Activated CD4-positive, alpha-beta memory T cell treated with anti-CD3 and anti-CD28 coated beads for 36 hours (primary cell): ENCODE data around the gene LHFPL3. TPM values are rescaled to one million over a fixed set of nuclear protein-coding genes. Genes with fewer than 3 reads are reported as not detected.
A peak's percentile ranks its signal among the peaks of the same experiment; 100 is the strongest.
"Not testable (repeated sequence)": the region's sequence is repeated elsewhere in the genome, so short reads cannot be mapped to it uniquely, and the experiment has no call there.

Experiments
- CTCF ChIA-PET: fragments of 350-600 bp; sonication (Branson Sonifier 250); formaldehyde crosslinking; loops from one replicate; lab custom pipeline; 2021; ENCODE audit warnings: antibody characterized with exemption, inconsistent platforms; lab: Charles Lee
- POLR2A ChIA-PET: fragments of 350-600 bp; sonication (Branson Sonifier 250); formaldehyde crosslinking; loops from one replicate; lab custom pipeline; 2021; ENCODE audit warnings: antibody characterized with exemption; lab: Charles Lee
- DNase-seq: peaks from one replicate; pipeline ENCODE4 v3.0.0-alpha.2; 2020
- H3K27ac Mint-ChIP-seq: one replicate; pipeline ENCODE4 v1.8.0; 2021; ENCODE audit warnings: mixed read lengths
- H3K27me3 Mint-ChIP-seq: one replicate; pipeline ENCODE4 v1.8.0; 2021; ENCODE audit warnings: mixed read lengths
- H3K36me3 Mint-ChIP-seq: one replicate; pipeline ENCODE4 v1.8.0; 2021; ENCODE audit warnings: mixed read lengths
- H3K4me1 Mint-ChIP-seq: one replicate; pipeline ENCODE4 v1.8.0; 2021; ENCODE audit warnings: low read depth, mixed read lengths
- H3K4me3 Mint-ChIP-seq: one replicate; pipeline ENCODE4 v1.8.0; 2021; ENCODE audit warnings: mild to moderate bottlenecking, mixed read lengths
- H3K9me3 Mint-ChIP-seq: one replicate; pipeline ENCODE4 v1.8.0; 2021; ENCODE audit warnings: mixed read lengths
- intact Hi-C: fragments of 100-400 bp; cut with micrococcal nuclease; formaldehyde crosslinking; loops from one replicate; pipeline ENCODE4 v1.15.1; 2023
- total RNA-seq, 2 experiments: library from RNA; stranded (reverse); gene quantifications; one replicate each; pipeline ENCODE4 v1.2.3, GENCODE V29; 2021

LHFPL3 gene
- total RNA-seq, 2 experiments from 2014 or later, result not detected

DNA sequence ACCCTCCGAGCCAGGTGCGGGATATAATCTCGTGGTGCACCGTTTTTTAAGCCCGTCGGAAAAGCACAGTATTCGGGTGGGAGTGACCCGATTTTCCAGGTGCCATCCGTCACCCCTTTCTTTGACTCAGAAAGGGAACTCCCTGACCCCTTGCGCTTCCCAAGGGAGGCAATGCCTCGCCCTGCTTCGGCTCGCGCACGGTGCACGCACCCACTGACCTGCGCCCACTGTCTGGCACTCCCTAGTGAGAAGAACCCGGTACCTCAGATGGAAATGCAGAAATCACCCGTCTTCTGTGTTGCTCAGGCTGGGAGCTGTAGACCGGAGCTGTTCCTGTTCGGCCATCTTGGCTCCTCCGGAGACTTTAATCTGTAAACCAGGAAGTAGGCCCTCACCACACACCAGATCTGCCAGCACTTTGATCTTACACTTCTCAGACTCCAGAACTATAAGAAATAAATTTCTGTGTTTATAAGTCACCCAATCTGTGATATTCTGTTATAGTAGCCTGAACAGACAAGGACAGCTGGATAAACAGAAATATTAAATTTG, 235.0 kb downstream of the LHFPL3 start:
- H3K27ac Mint-ChIP-seq, H3K36me3 Mint-ChIP-seq, H3K27me3 Mint-ChIP-seq, DNase-seq, H3K9me3 Mint-ChIP-seq, intact Hi-C loops, H3K4me3 Mint-ChIP-seq, H3K4me1 Mint-ChIP-seq, CTCF ChIA-PET, POLR2A ChIA-PET: not testable (repeated sequence)

DNA sequence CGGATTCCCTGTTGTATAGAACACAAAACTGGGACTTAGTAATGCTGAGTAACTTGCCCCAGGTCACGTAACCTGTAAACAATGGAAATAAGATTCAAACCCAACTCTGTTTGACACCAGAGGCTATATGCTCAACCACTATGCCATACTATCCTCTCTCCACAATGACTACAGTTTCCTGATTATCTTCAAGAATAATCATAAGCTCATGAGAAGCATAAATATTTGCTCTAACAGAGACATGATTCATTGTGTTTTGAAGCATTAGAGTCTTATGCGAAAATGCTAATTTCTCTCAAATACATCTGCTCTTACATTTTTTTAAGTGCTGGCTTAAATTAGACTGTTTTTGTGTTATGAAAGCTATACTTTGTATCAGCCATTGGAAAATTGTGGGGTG, 241.3 kb downstream of the LHFPL3 start:
- no peak overlapping the region for H3K27ac Mint-ChIP-seq
- no peaks in the 10 kb centered on the region for H3K27me3 Mint-ChIP-seq
- CTCF ChIA-PET, result no interaction called here
- DNase-seq, result no peak
- H3K9me3 Mint-ChIP-seq, result no peaks in the 10 kb centered on the region
- H3K4me3 Mint-ChIP-seq, result no peak overlapping the region
- intact Hi-C loops, result no loop called here
- no peaks in the 10 kb centered on the region for H3K36me3 Mint-ChIP-seq
- H3K4me1 Mint-ChIP-seq, result no peaks in the 10 kb centered on the region
- POLR2A ChIA-PET, result no interaction called here

DNA sequence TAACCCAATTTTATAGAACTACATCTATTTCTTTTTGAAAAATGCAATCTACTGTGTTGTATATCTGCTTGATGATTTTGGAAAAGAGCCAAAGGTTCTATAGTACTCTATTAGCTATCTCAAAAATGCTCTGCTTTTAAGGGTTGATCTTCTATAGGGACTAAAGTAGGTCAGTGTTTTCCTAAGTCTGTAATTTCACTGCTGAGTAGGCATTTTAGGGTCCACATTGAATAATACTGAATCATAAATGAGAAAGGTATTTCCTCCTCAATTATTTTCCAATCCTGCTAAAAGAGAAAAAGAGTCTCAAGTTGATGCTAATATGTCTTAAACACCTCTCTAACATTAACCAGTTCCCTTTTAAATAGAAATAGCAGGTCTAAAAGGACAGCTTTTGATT, 244.2 kb downstream of the LHFPL3 start:
- DNase-seq, result no peak
- H3K36me3 Mint-ChIP-seq, result no peaks in the 10 kb centered on the region
- POLR2A ChIA-PET, result no interaction called here
- intact Hi-C loops, result no loop called here
- H3K4me3 Mint-ChIP-seq, result no peak overlapping the region
- no peaks in the 10 kb centered on the region for H3K27me3 Mint-ChIP-seq
- CTCF ChIA-PET, result no interaction called here
- no peaks in the 10 kb centered on the region for H3K9me3 Mint-ChIP-seq
- H3K27ac Mint-ChIP-seq, result no peak overlapping the region
- no peaks in the 10 kb centered on the region for H3K4me1 Mint-ChIP-seq

DNA sequence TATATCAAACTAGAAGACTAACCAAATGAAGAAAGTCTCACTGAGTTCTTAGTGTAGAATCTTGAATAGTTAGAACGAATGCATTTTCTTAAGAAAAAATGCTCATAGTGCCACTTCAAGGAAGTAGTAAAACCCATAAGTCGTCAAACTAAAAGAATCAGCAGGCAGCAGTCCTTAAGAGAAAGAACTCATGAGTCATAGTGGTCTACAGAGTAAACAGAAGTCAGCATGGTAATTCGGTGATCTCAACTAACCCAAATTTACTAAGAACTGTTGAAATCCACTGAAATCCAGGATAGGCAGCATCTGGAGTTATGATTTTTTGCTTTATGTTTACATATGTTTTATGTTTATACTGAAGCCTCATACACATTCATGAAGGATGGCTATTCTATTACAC, 256.2 kb downstream of the LHFPL3 start:
- Mint-ChIP-seq H3K4me3 (no peak overlapping the region), H3K27ac (no peak overlapping the region), H3K27me3 (no peaks in the 10 kb centered on the region), H3K36me3 (no peaks in the 10 kb centered on the region), H3K9me3 (no peaks in the 10 kb centered on the region), H3K4me1 (no peaks in the 10 kb centered on the region)
- CTCF ChIA-PET, result no interaction called here
- no peak for DNase-seq
- intact Hi-C loops, result no loop called here
- POLR2A ChIA-PET, result no interaction called here

DNA sequence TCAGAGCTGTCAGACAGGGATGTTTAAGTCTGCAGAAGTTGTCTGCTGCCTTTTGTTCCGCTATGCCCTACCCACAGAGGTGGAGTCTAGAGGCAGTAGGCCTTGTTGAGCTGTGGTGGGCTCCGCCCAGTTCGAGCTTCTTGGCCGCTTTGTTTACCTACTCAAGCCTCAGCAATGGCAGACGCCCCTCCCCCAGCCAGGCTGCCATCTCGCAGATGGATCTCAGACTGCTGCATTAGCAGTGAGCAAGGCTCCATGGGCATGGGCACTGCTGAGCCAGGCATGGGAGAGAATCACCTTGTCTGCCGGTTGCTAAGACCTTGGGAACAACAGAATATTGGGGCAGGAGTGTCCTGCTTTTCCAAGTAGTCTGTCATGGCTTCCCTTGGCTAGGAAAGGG, 267.2 kb downstream of the LHFPL3 start:
- H3K27ac Mint-ChIP-seq, CTCF ChIA-PET, H3K36me3 Mint-ChIP-seq, intact Hi-C loops, H3K9me3 Mint-ChIP-seq, H3K27me3 Mint-ChIP-seq, DNase-seq, H3K4me1 Mint-ChIP-seq, POLR2A ChIA-PET, H3K4me3 Mint-ChIP-seq: not testable (repeated sequence)

DNA sequence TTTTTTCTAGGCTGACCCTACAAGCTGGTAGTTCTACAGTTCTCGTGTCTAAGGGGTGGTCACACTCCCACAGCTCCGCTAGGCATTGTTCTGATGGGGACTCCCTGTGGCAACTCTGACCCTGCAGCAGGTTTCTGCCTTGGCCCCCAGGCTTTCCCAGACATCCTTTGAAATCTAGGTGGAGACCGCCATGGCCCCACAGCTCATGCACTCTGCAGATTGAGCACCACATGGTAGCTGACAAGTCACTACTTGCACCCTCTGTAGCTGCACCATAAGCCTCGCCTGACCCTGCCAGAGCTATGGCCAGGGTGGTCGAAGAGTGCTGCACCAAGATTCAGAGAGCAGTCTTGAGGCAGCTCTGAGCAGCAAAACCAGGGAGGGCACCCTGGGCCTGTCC, 275.6 kb downstream of the LHFPL3 start:
- no peak for DNase-seq
- intact Hi-C loops, result no loop called here
- ChIA-PET CTCF (no interaction called here), POLR2A (no interaction called here)
- H3K4me1 Mint-ChIP-seq, result no peaks in the 10 kb centered on the region
- no peaks in the 10 kb centered on the region for H3K9me3 Mint-ChIP-seq
- H3K27ac Mint-ChIP-seq, result no peak overlapping the region
- H3K4me3 Mint-ChIP-seq, result no peak overlapping the region
- no peaks in the 10 kb centered on the region for H3K27me3 Mint-ChIP-seq
- H3K36me3 Mint-ChIP-seq, result no peaks in the 10 kb centered on the region

DNA sequence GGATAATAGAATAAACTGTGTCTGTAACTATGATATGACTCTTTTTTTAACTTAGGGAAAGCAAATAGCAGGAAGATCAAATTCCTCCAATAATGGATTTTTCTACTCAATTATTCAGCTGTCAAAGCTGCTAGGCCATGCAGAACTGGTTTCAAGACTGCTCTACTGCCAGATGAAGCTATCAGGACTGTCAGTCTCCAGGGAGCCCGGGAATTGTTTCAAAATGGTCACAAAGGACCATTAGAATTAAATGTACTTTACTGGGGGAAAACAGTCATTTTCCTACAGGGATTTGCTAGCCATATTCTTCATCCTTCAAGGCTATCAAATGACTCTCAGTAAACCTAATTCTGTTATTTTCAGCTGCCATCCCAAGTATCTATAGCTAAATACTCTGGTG, 276.3 kb downstream of the LHFPL3 start:
- no peaks in the 10 kb centered on the region for H3K9me3 Mint-ChIP-seq
- no peak overlapping the region for H3K4me3 Mint-ChIP-seq
- POLR2A ChIA-PET, result no interaction called here
- intact Hi-C loops, result no loop called here
- CTCF ChIA-PET, result no interaction called here
- no peaks in the 10 kb centered on the region for H3K4me1 Mint-ChIP-seq
- H3K36me3 Mint-ChIP-seq, result no peaks in the 10 kb centered on the region
- H3K27ac Mint-ChIP-seq, result no peak overlapping the region
- H3K27me3 Mint-ChIP-seq, result no peaks in the 10 kb centered on the region
- no peak for DNase-seq

DNA sequence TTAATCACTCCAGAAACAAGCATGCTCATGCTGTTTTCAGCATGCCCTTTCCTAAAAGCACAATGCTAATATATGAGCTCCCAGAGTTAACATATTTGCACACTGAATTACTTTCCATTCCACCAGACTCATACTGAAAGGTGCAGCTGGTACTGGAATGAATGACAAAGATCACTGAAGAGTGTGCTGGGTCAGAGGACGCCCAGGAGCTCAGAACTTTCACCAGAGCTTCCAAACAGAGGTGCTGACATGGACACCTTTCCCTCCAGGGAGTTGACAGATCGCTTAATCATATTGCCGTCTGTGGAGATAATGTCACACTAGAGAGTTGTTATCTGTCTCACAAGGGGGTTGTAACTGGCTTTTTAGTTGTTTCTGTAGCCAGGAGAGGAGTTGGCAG, 292.9 kb downstream of the LHFPL3 start:
- Mint-ChIP-seq H3K27ac (no peak overlapping the region), H3K4me1 (no peaks in the 10 kb centered on the region), H3K4me3 (no peak overlapping the region), H3K27me3 (peaks cover 1% of the 10 kb centered on the region), H3K36me3 (no peaks in the 10 kb centered on the region), H3K9me3 (no peaks in the 10 kb centered on the region)
- POLR2A ChIA-PET, result no interaction called here
- intact Hi-C loops, result no loop called here
- CTCF ChIA-PET, result no interaction called here
- no peak for DNase-seq

DNA sequence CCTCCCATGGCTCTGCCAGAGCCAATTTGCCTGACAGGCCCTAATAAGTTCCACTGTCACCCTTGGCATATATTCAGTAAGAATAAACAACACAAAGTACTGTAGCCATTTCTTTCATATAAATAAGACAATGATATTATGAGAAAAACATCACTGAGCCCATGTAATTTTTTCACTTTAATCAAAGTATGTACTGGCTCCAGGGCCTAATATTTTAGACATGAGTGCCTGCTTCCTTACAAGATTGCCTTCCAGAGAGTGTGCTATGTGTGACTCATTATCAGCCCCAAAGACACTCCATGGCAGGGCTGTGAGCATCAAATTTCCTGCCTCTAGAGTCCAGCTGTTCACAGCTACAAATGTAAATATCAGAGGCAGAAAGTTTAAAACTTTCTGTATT, 297.6 kb downstream of the LHFPL3 start:
- intact Hi-C loops, result no loop called here
- H3K36me3 Mint-ChIP-seq, result no peaks in the 10 kb centered on the region
- POLR2A ChIA-PET, result no interaction called here
- no peak overlapping the region for H3K4me3 Mint-ChIP-seq
- H3K4me1 Mint-ChIP-seq, result no peaks in the 10 kb centered on the region
- no peak for DNase-seq
- peaks cover 3% of the 10 kb centered on the region for H3K27me3 Mint-ChIP-seq
- H3K27ac Mint-ChIP-seq, result no peak overlapping the region
- no peaks in the 10 kb centered on the region for H3K9me3 Mint-ChIP-seq
- CTCF ChIA-PET, result no interaction called here

DNA sequence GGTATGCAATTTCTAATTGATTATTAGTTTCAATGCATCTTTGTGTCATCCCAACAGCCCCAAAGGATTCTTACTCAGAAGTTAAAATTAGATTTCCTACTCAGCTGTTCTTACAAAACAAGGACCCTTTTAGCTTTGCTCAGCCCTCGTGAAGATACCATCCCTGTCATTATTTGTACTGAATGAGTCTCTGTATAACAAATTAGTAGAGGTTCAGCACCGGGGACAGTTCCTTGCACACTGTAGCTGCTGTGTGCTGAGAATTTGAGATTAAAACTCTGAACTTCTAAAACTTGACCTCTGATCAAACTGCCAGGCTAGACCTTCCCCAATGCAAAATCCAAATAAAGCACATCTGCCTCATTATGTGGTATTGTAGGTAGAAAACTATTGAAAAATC, 299.1 kb downstream of the LHFPL3 start:
- ChIA-PET POLR2A (no interaction called here), CTCF (no interaction called here)
- Mint-ChIP-seq H3K4me3 (no peak overlapping the region), H3K27ac (no peak overlapping the region), H3K4me1 (no peaks in the 10 kb centered on the region), H3K9me3 (no peaks in the 10 kb centered on the region), H3K27me3 (peaks cover 6% of the 10 kb centered on the region), H3K36me3 (no peaks in the 10 kb centered on the region)
- intact Hi-C loops, result no loop called here
- DNase-seq, result peak; percentile 17

DNA sequence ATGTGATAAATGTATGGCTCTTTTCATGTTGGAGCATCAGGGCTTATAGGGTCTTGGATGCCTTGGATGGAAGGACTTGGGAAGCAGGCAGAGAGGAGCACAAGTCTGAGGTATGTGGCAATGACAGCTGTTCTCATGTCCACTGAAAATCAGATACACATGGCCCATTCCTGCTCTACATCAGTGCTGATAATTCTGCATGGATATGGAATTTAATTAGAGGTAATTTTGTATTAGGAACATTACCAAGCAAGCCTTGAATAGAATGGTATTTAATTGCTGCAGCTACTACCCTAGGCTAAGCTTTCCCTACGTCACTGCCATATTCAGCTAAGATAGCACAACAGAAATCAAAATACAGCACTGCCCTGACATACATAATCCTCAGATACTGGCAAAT, 299.6 kb downstream of the LHFPL3 start:
- ChIA-PET POLR2A (no interaction called here), CTCF (no interaction called here)
- no peak overlapping the region for H3K4me3 Mint-ChIP-seq
- no peak overlapping the region for H3K27ac Mint-ChIP-seq
- peaks cover 6% of the 10 kb centered on the region for H3K27me3 Mint-ChIP-seq
- intact Hi-C loops, result no loop called here
- H3K9me3 Mint-ChIP-seq, result no peaks in the 10 kb centered on the region
- no peaks in the 10 kb centered on the region for H3K36me3 Mint-ChIP-seq
- DNase-seq, result no peak
- no peaks in the 10 kb centered on the region for H3K4me1 Mint-ChIP-seq

DNA sequence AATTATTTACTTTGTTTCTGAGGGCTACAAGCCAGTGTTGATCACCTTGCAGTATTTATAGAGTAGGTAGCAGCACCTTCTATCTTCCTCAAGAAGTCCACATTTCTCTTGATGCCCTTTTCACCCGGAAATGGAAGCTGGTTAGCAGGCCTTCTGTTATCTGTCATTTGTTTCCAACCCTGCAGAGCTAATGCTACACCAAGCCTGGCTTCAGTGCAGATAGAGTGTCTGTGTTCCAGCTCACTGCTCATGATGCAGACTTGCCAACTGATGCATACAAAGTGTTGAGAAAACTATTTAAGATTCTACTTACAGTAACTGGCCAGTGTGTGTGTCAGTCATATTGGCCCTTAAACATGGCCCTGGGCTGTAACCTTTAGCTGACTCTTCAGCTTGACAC, 301.0 kb downstream of the LHFPL3 start:
- Mint-ChIP-seq H3K27ac (no peak overlapping the region), H3K9me3 (no peaks in the 10 kb centered on the region), H3K27me3 (peaks cover 6% of the 10 kb centered on the region), H3K4me1 (no peaks in the 10 kb centered on the region), H3K36me3 (no peaks in the 10 kb centered on the region), H3K4me3 (no peak overlapping the region)
- ChIA-PET POLR2A (no interaction called here), CTCF (no interaction called here)
- DNase-seq, result no peak
- intact Hi-C loops, result no loop called here

DNA sequence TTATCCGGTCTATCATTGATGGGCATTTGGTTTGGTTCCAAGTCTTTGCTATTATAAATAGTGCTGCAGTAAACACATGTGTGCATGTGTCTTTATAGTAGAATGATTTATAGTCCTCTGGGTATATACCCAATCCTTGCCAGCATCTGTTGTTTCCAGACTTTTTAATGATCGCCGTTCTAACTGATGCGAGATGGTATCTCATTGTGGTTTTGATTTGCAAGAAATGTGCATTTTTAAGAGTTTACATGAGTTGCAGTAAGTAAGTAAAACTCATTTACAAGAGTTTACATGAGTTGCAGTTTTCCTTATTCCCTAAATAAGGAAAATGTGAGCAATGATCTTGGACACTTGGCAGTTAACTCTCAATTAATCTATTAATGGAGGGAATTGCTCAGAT, 312.1 kb downstream of the LHFPL3 start:
- no peak for DNase-seq
- intact Hi-C loops, result loop anchor here (5.0 kb wide), 1 partner anchor 277 kb away; no protein-coding TSS in a partner anchor
- ChIA-PET POLR2A (no interaction called here), CTCF (no interaction called here)
- Mint-ChIP-seq H3K27me3 (peaks cover 13% of the 10 kb centered on the region), H3K36me3 (no peaks in the 10 kb centered on the region), H3K4me1 (no peaks in the 10 kb centered on the region), H3K9me3 (no peaks in the 10 kb centered on the region), H3K4me3 (no peak overlapping the region), H3K27ac (no peak overlapping the region)
